ENCODE data around the gene MOV10.

GRCh38 chr1:112693821-112694220 lies 19.4 kb downstream of the MOV10 start:
- TF ChIP-seq CTCF (IDR thresholded peaks at IDR 0.05) (no peak), POLR2A (IDR thresholded peaks at IDR 0.05) (no peak)
